Large intestine (tissue), 3 donors: Measurements from ENCODE around the gene ZIC5. TPM values are rescaled to one million over a fixed set of nuclear protein-coding genes. Genes with fewer than 3 reads are reported as not detected.

Experiments
- DNase-seq, 2 donors: peaks; one replicate each; pipeline versions ENCODE4 v3.0.0 to v3.0.0-alpha.2; 2013
- H3K27ac ChIP-seq: one replicate; pipeline ENCODE4 v1.5.1; 2013; ENCODE audit warnings: low read length
- H3K27me3 ChIP-seq: 2 replicates; pipeline ENCODE4 v1.6.1; 2013; ENCODE audit warnings: low read length; ENCODE audit not compliant: control insufficient read depth, insufficient read depth
- H3K36me3 ChIP-seq: 2 replicates; pipeline ENCODE4 v1.6.1; 2013; ENCODE audit warnings: low read length; ENCODE audit not compliant: control insufficient read depth, insufficient read depth
- H3K4me1 ChIP-seq: one replicate; pipeline ENCODE4 v1.6.1; 2013; ENCODE audit warnings: low read length; ENCODE audit not compliant: control insufficient read depth, insufficient read depth
- H3K4me3 ChIP-seq: one replicate; pipeline ENCODE4 v1.5.1; 2013; ENCODE audit warnings: low read length
- H3K9me3 ChIP-seq: one replicate; pipeline ENCODE4 v1.6.1; 2013; ENCODE audit warnings: mild to moderate bottlenecking, low read depth, low read length, moderate library complexity; ENCODE audit not compliant: control insufficient read depth
- WGBS: methylation state at CpG from one replicate; pipeline ENCODE4 v1.1.5; 2013; ENCODE audit warnings: low lambda C conversion rate; ENCODE audit not compliant: insufficient coverage; 5-methylcytosine and 5-hydroxymethylcytosine counted together
- polyA plus RNA-seq: library from polyadenylated mRNA; unstranded; fragments of 120-200 nt; gene quantifications from one replicate; pipeline ENCODE4 v1.2.1, GENCODE V29; 2013

The ZIC5 gene
- polyA plus RNA-seq, 1 donor, result 0.01 TPM

DNA sequence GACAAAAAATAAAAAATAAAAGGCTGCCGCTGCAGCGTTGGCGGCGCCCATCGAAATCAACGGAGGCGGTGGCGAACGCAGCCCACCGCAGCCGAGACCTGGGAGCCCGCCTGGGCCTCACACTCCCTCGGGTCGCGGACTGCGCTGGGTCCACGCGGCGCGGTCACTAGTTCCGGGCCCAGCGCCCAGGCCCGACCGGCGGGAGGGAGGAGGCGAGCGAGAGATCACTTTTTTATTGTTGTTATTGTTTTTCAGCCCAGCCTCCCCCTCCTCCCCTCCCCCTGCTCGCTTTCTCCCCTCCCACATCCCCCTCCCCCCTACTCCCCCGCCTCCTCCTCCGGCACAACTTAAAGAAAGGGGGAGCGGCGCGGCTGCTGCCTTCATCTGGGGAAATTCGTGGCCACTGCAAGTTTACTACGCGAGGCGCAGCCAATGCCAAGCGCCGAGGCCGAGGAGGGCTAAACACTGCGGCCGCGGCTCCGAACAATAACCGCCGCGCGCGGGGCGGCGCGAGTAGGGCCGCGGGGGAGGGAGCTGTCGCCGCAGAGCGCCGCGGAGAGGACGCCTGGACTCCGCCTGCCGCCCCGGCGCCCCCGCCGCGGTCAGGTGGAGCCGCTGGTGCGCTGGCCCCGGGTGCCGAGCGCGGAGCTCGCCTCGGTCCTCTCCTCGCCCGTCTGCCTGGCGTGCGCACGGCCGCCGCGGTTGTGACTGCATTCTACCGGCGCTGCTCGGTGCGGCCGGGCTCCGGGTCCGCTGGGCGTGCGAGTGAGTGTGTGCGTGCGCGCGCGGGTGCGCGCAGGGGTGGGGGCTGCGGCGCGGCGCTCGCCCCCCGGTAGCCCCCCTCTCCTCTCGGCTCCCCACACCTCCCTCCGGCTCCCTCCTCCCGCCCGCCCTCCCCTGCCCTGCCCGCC lies 9.5 kb upstream of the ZIC5 start:
- Histone ChIP-seq H3K4me3 (no peak overlapping the region), H3K9me3 (peaks cover 11% of the 10 kb centered on the region), H3K27me3 (peaks cover 86% of the 10 kb centered on the region), H3K36me3 (no peaks in the 10 kb centered on the region), H3K4me1 (peaks cover 5% of the 10 kb centered on the region), H3K27ac (no peak overlapping the region)
- DNase-seq, result no peak
- WGBS, result no CpG with 5 or more reads among the region's 110 CpGs

DNA sequence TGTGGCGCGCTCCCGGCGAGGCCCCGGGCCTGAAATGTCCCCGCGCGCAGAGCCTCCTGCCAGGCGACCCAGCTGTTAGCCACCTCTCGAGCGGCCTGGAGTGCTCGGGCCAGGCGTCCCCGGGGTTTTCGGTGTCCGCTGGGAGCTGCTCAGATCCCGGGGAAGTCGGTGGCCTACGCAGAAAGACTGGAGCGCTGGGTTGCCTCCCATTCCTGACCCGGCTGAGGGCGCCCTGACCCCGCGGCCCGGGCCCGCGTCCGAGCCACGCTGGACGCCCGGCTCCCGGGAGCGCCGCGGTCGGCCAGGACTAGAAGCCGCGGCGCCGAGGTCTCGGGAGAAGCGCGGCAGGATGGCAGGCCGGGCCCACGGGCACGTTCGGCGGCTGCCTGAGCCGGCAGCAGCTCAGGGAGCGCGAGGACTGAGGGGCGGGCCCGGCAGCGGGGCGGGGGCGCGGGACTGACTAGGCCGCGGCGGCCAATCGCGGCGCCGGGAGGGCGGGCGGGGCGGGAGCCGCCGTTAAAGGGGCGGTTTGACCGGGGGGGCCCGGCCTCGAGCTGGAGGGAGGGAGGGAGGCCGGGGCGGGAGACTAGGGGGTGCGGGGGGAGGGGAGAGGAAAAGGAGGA lies 8.7 kb upstream of the ZIC5 start:
- Histone ChIP-seq H3K36me3 (no peaks in the 10 kb centered on the region), H3K27ac (no peak overlapping the region), H3K27me3 (peaks cover 87% of the 10 kb centered on the region), H3K9me3 (peaks cover 14% of the 10 kb centered on the region), H3K4me3 (no peak overlapping the region), H3K4me1 (peaks cover 5% of the 10 kb centered on the region)
- no peak for DNase-seq
- WGBS, result no CpG with 5 or more reads among the region's 76 CpGs

DNA sequence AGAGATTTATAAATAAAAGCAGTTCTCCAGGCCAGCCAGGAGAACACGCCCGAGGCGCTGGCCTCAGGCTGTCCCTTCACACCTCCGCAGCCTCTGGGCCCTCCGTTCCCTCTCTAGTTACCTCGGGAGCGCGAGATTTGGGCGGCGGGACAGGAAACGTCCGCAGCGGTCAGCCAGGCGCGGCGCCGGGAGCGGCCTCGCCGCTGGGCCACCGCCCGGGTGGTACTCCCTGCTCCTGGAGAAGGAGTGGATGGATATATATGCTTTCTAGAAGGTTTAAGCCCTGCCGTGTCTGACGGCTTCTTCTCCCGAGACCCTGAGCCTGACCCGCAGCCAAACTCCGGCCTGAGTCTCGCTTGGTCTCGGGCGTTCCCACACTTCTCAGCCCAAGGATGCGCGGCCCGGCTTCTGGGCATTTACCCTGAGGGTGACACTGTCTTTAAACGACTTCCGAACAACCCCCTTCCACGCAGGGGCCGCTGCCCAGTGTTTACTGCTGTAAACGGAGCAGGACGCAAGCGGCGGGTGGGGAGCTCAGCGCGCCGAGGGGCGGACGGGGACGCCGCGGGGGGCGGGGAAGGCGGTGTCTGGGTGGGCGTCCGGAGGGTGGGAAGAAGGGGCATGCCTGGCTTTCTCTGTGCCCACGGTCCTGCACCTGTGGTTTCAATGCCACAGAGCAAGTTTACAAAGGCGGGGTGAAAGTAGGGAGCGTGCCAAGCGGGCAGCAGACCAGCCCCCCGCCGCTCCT lies 8.1 kb upstream of the ZIC5 start:
- WGBS, result no CpG with 5 or more reads among the region's 59 CpGs
- H3K36me3 ChIP-seq, result no peaks in the 10 kb centered on the region
- peaks cover 9% of the 10 kb centered on the region for H3K9me3 ChIP-seq
- H3K4me3 ChIP-seq, result no peak overlapping the region
- no peak overlapping the region for H3K27ac ChIP-seq
- DNase-seq, result no peak
- H3K27me3 ChIP-seq, result peaks cover 88% of the 10 kb centered on the region
- peaks cover 5% of the 10 kb centered on the region for H3K4me1 ChIP-seq

DNA sequence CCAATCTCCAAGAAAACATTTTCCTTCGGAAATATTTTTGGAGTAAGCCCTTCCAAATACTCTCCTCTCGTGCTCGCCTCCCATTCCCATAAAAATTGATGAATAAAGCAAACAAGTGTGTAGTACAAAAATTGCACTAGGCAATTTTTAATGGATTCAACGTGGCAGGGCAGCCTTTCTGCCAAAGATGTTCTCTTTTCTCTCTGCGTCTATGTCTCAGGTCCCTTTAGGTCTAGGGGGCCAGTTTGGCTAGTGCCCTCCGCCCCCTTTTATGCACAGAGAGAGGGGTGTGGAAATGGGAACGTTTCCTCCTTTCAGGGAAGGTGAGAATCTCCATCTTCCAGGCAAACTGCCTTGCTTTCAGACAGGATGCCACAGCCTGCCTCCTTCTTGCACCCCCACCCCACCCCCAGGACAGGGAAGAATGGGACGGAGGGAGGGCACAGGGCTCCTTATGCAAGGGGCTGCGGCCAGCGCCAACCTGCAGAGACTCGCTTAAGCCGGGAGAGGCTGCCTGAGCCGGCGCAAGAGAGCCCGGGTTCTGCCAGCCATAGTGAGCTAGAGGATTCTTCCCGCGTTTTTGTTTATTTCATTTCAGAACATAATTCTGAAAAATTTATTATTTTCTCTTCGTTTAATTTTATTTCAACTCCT lies 7.4 kb upstream of the ZIC5 start:
- no peak for DNase-seq
- Histone ChIP-seq H3K4me1 (peaks cover 5% of the 10 kb centered on the region), H3K4me3 (no peak overlapping the region), H3K9me3 (peaks cover 9% of the 10 kb centered on the region), H3K36me3 (no peaks in the 10 kb centered on the region), H3K27me3 (peaks cover 88% of the 10 kb centered on the region), H3K27ac (no peak overlapping the region)
- 0% methylated on average over 1 of the region's 18 CpGs for WGBS

DNA sequence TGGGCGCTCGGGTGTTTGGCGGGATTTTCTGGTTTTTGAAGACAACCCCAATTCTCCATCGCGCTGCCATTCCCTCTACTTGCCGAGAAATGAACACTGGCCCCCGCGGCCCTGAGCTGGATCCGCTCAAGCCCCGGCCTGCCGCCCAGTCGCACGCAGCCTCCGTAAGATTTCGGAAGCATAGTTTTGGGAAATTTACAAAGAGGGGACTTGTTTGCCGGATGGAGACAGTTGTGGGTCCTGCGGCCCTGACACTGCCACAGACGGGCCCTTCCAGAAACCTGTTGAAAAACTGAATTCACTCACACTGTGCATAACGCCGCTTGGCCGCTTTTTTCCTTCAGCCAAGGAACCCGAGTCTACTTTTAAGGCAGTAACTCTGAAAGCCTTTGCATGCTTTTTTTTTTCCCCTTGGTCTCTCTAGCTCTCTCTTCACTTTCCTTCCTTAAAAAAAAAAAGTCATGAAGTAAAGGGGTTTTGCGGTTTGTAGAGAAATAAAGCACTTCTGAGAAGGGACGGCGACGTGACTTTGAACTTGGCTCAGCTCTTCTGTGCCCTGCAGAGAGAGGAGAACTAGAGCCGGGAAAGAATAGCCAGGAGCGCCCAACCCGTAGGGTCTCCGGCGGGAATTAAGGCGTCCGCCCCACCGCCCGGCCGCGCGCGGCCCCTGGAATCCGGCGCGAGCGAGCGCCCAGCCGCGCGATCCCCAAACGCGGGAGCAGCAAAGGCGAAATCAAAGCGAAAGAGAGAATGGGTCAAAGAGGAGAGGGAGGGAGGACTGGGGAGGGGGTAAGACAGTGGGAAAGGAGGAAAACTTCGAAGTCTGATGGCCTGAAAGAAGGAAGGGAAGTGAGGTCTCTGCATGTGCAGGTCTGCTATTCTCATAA lies 6.6 kb upstream of the ZIC5 start:
- no peak overlapping the region for H3K4me3 ChIP-seq
- peaks cover 5% of the 10 kb centered on the region for H3K4me1 ChIP-seq
- H3K9me3 ChIP-seq, result peaks cover 9% of the 10 kb centered on the region
- 14% methylated on average over 5 of the region's 52 CpGs for WGBS
- H3K27ac ChIP-seq, result no peak overlapping the region
- peaks cover 88% of the 10 kb centered on the region for H3K27me3 ChIP-seq
- no peaks in the 10 kb centered on the region for H3K36me3 ChIP-seq
- no peak for DNase-seq

DNA sequence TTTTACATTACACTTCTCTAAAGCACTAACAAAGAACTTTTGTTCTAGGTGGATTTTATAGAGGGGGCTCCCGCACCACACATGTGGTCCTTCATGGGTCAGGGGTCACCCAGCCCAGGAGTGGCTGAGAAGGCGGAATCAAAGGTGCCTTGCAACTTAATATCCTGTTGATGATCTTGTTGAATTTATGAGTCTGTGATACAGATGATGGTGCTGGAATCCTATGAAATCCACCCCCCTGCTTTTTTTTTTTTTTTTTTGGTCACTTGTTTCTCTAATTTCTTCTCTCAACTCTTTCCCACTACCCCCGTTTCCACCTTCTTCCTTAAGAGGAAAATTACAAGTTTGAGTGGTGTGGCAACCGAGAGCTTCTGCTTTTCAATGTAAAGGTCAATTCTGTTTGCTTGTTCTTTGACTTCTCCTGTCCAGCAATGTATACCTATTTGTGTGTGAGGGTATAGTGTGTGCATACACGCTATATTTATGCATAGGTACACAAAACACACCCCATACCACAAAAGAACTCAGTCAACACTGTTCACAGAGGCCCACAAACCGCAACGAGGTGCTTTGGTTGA lies 5.9 kb upstream of the ZIC5 start:
- no peak overlapping the region for H3K27ac ChIP-seq
- no CpG with 5 or more reads among the region's 7 CpGs for WGBS
- peaks cover 5% of the 10 kb centered on the region for H3K4me1 ChIP-seq
- H3K4me3 ChIP-seq, result no peak overlapping the region
- H3K27me3 ChIP-seq, result peaks cover 88% of the 10 kb centered on the region
- no peaks in the 10 kb centered on the region for H3K36me3 ChIP-seq
- peaks cover 9% of the 10 kb centered on the region for H3K9me3 ChIP-seq
- no peak for DNase-seq

DNA sequence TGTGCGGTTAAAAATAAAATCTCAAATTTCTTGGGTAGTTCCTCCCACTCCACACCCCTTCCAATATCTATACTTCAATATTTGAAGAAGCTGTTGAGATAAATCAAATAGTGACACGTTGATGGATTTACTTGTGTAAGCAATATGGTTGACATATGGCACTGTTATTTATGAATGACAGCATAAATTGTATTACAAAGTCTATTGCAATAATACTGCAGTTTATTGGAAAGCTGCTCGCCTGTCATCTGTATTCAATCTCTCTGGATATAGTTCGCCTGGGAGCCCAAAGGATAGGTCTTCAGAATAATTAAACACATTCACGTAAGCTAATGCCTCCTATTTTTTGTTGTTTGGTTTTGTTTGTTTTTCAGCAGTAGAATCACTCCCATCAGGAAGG lies 5.0 kb upstream of the ZIC5 start:
- Histone ChIP-seq H3K36me3 (no peaks in the 10 kb centered on the region), H3K4me1 (peaks cover 5% of the 10 kb centered on the region), H3K9me3 (peaks cover 14% of the 10 kb centered on the region), H3K27me3 (peaks cover 93% of the 10 kb centered on the region), H3K4me3 (no peak overlapping the region), H3K27ac (no peak overlapping the region)
- DNase-seq, result no peak
- 50% methylated on average over 1 of the region's 5 CpGs for WGBS

DNA sequence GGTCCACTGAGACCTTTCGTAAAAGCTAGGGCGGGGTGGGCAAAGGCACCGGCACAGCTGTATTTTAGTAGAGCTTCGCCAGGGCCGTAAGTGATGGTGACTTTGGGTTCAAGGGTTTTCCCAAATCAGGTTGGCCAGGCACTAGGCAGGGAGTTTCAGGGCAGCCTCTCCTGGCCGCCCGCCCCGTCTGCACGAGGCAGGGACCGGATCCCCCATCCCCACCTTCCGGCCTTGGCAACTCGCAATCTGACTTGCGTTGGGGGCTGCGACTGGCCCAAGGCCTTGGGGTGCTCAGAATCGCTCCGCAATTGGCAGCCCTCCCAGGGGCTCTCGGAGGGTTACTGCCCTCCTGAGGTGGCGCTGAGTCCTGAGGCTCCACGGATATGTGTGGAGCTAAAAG lies 4.1 kb upstream of the ZIC5 start:
- WGBS, result no CpG with 5 or more reads among the region's 19 CpGs
- no peak for DNase-seq
- Histone ChIP-seq H3K4me3 (no peak overlapping the region), H3K27me3 (peaks cover 92% of the 10 kb centered on the region), H3K9me3 (peaks cover 15% of the 10 kb centered on the region), H3K4me1 (peaks cover 5% of the 10 kb centered on the region), H3K27ac (no peak overlapping the region), H3K36me3 (no peaks in the 10 kb centered on the region)

DNA sequence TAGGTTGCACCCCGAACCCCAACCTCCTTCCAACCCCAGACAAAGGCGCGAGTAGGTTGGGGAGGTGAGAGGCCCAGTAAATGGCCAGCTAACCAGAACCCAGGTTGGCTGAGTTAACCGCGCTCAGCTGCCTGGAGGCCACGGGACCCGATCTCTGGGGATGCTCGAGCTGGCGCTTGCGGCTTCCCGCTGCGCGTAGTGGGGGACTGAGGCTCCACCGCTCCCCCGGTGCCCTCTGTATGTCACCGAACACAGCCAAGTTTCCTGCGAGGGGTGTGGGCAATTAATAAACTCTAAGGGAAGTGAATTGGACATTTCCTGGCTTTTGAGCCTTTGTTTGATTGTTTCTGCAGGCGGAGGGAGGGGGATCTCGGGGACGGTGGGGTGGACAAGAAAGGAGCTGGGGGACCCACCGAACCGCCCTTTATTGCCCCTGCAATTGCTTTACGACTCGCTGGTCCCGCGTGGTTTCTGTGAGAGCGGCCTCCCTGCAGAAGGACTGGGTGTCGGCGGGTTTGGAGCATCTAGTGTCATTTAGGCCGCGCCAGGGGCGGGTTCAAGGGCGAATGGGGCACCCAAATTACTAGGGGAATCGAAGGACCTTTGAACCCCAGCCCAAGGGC lies 3.5 kb upstream of the ZIC5 start:
- Histone ChIP-seq H3K4me1 (peaks cover 4% of the 10 kb centered on the region), H3K27me3 (peaks cover 92% of the 10 kb centered on the region), H3K4me3 (no peak overlapping the region), H3K27ac (no peak overlapping the region), H3K9me3 (peaks cover 13% of the 10 kb centered on the region), H3K36me3 (no peaks in the 10 kb centered on the region)
- DNase-seq, result no peak
- WGBS, result no CpG with 5 or more reads among the region's 34 CpGs
